Measurements from ENCODE around the gene TEX264. TPM values are rescaled to one million over a fixed set of nuclear protein-coding genes. Genes with fewer than 3 reads are reported as not detected.

Gene TEX264
- total and polyA plus RNA-seq, 2 donors, result 23.8 to 64.2 TPM

GRCh38 chr3:51668756-51669155 lies 2.3 kb upstream of the TEX264 start:
- Histone ChIP-seq H3K36me3 (ENCODE audit: insufficient read depth) (no peaks in the 10 kb centered on the region), H3K27ac (ENCODE audit: low read depth) (no peak overlapping the region), H3K4me3 (ENCODE audit: low read depth, low read length) (no peak overlapping the region), H3K4me1 (ENCODE audit: insufficient read depth) (no peaks in the 10 kb centered on the region)
- DNase-seq (ENCODE audit: extremely low spot score), result no peak
- 93% methylated on average over 1 of the region's 1 CpG for WGBS

GRCh38 chr3:51669241-51670052 lies 1.6 kb upstream of the TEX264 start:
- H3K27ac ChIP-seq (ENCODE audit: low read depth), result no peak overlapping the region
- 52% methylated on average over 9 of the region's 9 CpGs for WGBS

GRCh38 chr3:51670053-51670822 lies 814 bp upstream of the TEX264 start:
- 68% methylated on average over 15 of the region's 15 CpGs for WGBS
- no peak for DNase-seq (ENCODE audit: extremely low spot score)
- H3K4me1 ChIP-seq (ENCODE audit: insufficient read depth), result no peaks in the 10 kb centered on the region

More at GRCh38 chr3:51669241-51670052, 1.6 kb upstream of the TEX264 start:
- Histone ChIP-seq H3K4me3 (ENCODE audit: low read depth, low read length) (no peak overlapping the region), H3K4me1 (ENCODE audit: insufficient read depth) (no peaks in the 10 kb centered on the region), H3K36me3 (ENCODE audit: insufficient read depth) (no peaks in the 10 kb centered on the region)
- DNase-seq (ENCODE audit: extremely low spot score), result no peak

GRCh38 chr3:51671734-51672475 lies 853 bp downstream of the TEX264 start:
- 8% methylated on average over 40 of the region's 40 CpGs for WGBS
- peak overlapping the region; percentile 80 for H3K4me3 ChIP-seq (ENCODE audit: low read depth, low read length)
- no peaks in the 10 kb centered on the region for H3K4me1 ChIP-seq (ENCODE audit: insufficient read depth)
- DNase-seq (ENCODE audit: extremely low spot score), result no peak
- H3K36me3 ChIP-seq (ENCODE audit: insufficient read depth), result no peaks in the 10 kb centered on the region
- peak overlapping the region; percentile 93 for H3K27ac ChIP-seq (ENCODE audit: low read depth)

More at GRCh38 chr3:51670053-51670822, 814 bp upstream of the TEX264 start:
- Histone ChIP-seq H3K27ac (ENCODE audit: low read depth) (peak overlapping the region; percentile 93), H3K4me3 (ENCODE audit: low read depth, low read length) (peak overlapping the region; percentile 80), H3K36me3 (ENCODE audit: insufficient read depth) (no peaks in the 10 kb centered on the region)

GRCh38 chr3:51673181-51673801 lies 2.2 kb downstream of the TEX264 start:
- Histone ChIP-seq H3K36me3 (ENCODE audit: insufficient read depth) (no peaks in the 10 kb centered on the region), H3K4me1 (ENCODE audit: insufficient read depth) (no peaks in the 10 kb centered on the region), H3K27ac (ENCODE audit: low read depth) (no peak overlapping the region), H3K4me3 (ENCODE audit: low read depth, low read length) (no peak overlapping the region)
- WGBS, result 80% methylated on average over 4 of the region's 4 CpGs
- no peak for DNase-seq (ENCODE audit: extremely low spot score)

- H3K4me1 ChIP-seq (ENCODE audit: insufficient read depth), result no peaks in the 10 kb centered on the region
- H3K4me3 ChIP-seq (ENCODE audit: low read depth, low read length), result no peak overlapping the region
- no peaks in the 10 kb centered on the region for H3K36me3 ChIP-seq (ENCODE audit: insufficient read depth)
- H3K27ac ChIP-seq (ENCODE audit: low read depth), result no peak overlapping the region
- WGBS, result 91% methylated on average over 14 of the region's 14 CpGs
- DNase-seq (ENCODE audit: extremely low spot score), result no peak
Observed at GRCh38 chr3:51673802-51674654, 3.0 kb downstream of the TEX264 start.

GRCh38 chr3:51675201-51675611 lies 4.2 kb downstream of the TEX264 start:
- DNase-seq (ENCODE audit: extremely low spot score), result no peak
- no peaks in the 10 kb centered on the region for H3K4me1 ChIP-seq (ENCODE audit: insufficient read depth)
- 82% methylated on average over 2 of the region's 2 CpGs for WGBS
- H3K4me3 ChIP-seq (ENCODE audit: low read depth, low read length), result no peak overlapping the region
- H3K36me3 ChIP-seq (ENCODE audit: insufficient read depth), result no peaks in the 10 kb centered on the region
- no peak overlapping the region for H3K27ac ChIP-seq (ENCODE audit: low read depth)

- H3K36me3 ChIP-seq (ENCODE audit: insufficient read depth), result no peaks in the 10 kb centered on the region
- 89% methylated on average over 3 of the region's 3 CpGs for WGBS
- DNase-seq (ENCODE audit: extremely low spot score), result no peak
- no peak overlapping the region for H3K4me3 ChIP-seq (ENCODE audit: low read depth, low read length)
- H3K4me1 ChIP-seq (ENCODE audit: insufficient read depth), result no peaks in the 10 kb centered on the region
- no peak overlapping the region for H3K27ac ChIP-seq (ENCODE audit: low read depth)
Observed at GRCh38 chr3:51676102-51676640, 5.1 kb downstream of the TEX264 start.

GRCh38 chr3:51677358-51677757 lies 6.3 kb downstream of the TEX264 start:
- Histone ChIP-seq H3K4me3 (ENCODE audit: low read depth, low read length) (no peak overlapping the region), H3K27ac (ENCODE audit: low read depth) (no peak overlapping the region), H3K36me3 (ENCODE audit: insufficient read depth) (no peaks in the 10 kb centered on the region), H3K4me1 (ENCODE audit: insufficient read depth) (peaks cover 3% of the 10 kb centered on the region)
- DNase-seq (ENCODE audit: extremely low spot score), result no peak
- 88% methylated on average over 3 of the region's 3 CpGs for WGBS

GRCh38 chr3:51678186-51678585 lies 7.1 kb downstream of the TEX264 start:
- DNase-seq (ENCODE audit: extremely low spot score), result no peak
- 91% methylated on average over 1 of the region's 1 CpG for WGBS
- Histone ChIP-seq H3K4me1 (ENCODE audit: insufficient read depth) (peaks cover 3% of the 10 kb centered on the region), H3K4me3 (ENCODE audit: low read depth, low read length) (no peak overlapping the region), H3K27ac (ENCODE audit: low read depth) (no peak overlapping the region), H3K36me3 (ENCODE audit: insufficient read depth) (no peaks in the 10 kb centered on the region)

- Histone ChIP-seq H3K36me3 (ENCODE audit: insufficient read depth) (no peaks in the 10 kb centered on the region), H3K4me3 (ENCODE audit: low read depth, low read length) (no peak overlapping the region), H3K4me1 (ENCODE audit: insufficient read depth) (peaks cover 3% of the 10 kb centered on the region), H3K27ac (ENCODE audit: low read depth) (no peak overlapping the region)
- WGBS, result 85% methylated on average over 2 of the region's 2 CpGs
- no peak for DNase-seq (ENCODE audit: extremely low spot score)
Observed at GRCh38 chr3:51678641-51679040, 7.6 kb downstream of the TEX264 start.

- DNase-seq (ENCODE audit: extremely low spot score), result no peak
- 96% methylated on average over 4 of the region's 4 CpGs for WGBS
- Histone ChIP-seq H3K27ac (ENCODE audit: low read depth) (no peak overlapping the region), H3K36me3 (ENCODE audit: insufficient read depth) (no peaks in the 10 kb centered on the region), H3K4me1 (ENCODE audit: insufficient read depth) (peaks cover 3% of the 10 kb centered on the region), H3K4me3 (ENCODE audit: low read depth, low read length) (no peak overlapping the region)
Observed at GRCh38 chr3:51679318-51679717, 8.3 kb downstream of the TEX264 start.

Measured in urinary bladder (tissue), 4 donors.